ENCODE results near the gene USP34. TPM values are rescaled to one million over a fixed set of nuclear protein-coding genes. Genes with fewer than 3 reads are reported as not detected.

Gene USP34
- total and polyA plus RNA-seq, 2 of the 4 experiments (the other 2 are of a cell fraction): 34.7 to 128 TPM

GRCh38 chr2:61353909-61354308 lies 117.0 kb downstream of the USP34 start:
- Histone ChIP-seq H3K23ac (ENCODE audit: low read depth, low read length) (no peak overlapping the region), H3K27ac (ENCODE audit: insufficient read depth, low read length) (no peak overlapping the region), H3K14ac (replicated peaks; ENCODE audit: low read depth, low read length) (no peak overlapping the region), H3K27me3 (ENCODE audit: control insufficient read depth, insufficient read depth, low read length) (no peaks in the 10 kb centered on the region), H2BK20ac (ENCODE audit: low read depth, low read length) (no peak overlapping the region), H3K56ac (ENCODE audit: extremely low read depth, insufficient read depth, low read length) (no peak overlapping the region), H3K4me2 (ENCODE audit: low read depth, low read length) (no peak overlapping the region), H3K79me1 (ENCODE audit: low read depth in 1 of 2, low read length in 2 of 2) (peaks cover 24 to 49% of the 10 kb centered on the region in 2 experiments), H4K5ac (ENCODE audit: low read depth, low read length) (no peak overlapping the region), H3K18ac (ENCODE audit: low read depth, low read length) (no peak overlapping the region), H4K8ac (ENCODE audit: low read depth in 2 of 2, low read length in 2 of 2) (no peak overlapping the region), H3K36me3 (ENCODE audit: control insufficient read depth, insufficient read depth, low read length) (peaks cover 16% of the 10 kb centered on the region; the same call in 1 of the 2 replicates), H3K9me1 (ENCODE audit: insufficient read depth, low read length) (peaks cover 6% of the 10 kb centered on the region), H2BK15ac (ENCODE audit: low read depth, low read length) (no peak overlapping the region), H3K4ac (ENCODE audit: low read depth, low read length) (no peak overlapping the region), H3K9me3 (ENCODE audit: control insufficient read depth, insufficient read depth, low read length) (peaks cover 8% of the 10 kb centered on the region; the same call in 1 of the 2 replicates), H3K4me1 (ENCODE audit: control insufficient read depth, insufficient read depth, low read length) (peaks cover 4% of the 10 kb centered on the region), H2AK5ac (ENCODE audit: low read depth, low read length) (no peak overlapping the region), H2BK120ac (ENCODE audit: low read depth, low read length) (no peak overlapping the region), H3K9ac (ENCODE audit: low read depth, low read length) (no peak overlapping the region), H3K4me3 (ENCODE audit: insufficient read depth, low read depth, low read length) (no peak overlapping the region), H2AFZ (replicated peaks; ENCODE audit: low read length, poor library complexity) (no peak overlapping the region), H4K20me1 (ENCODE audit: insufficient read depth, low read length) (peaks cover 18% of the 10 kb centered on the region; the same call in 1 of the 2 replicates), H2AK9ac (replicated peaks; ENCODE audit: low read depth, low read length, poor library complexity) (no peak overlapping the region), H4K91ac (ENCODE audit: insufficient read depth, low read depth, low read length) (no peak overlapping the region), H2BK5ac (ENCODE audit: low read depth, low read length, poor library complexity, severe bottlenecking) (no peak overlapping the region)
- TF ChIP-seq ELK1 (IDR thresholded peaks at IDR 0.05; ENCODE audit: borderline replicate concordance, low read depth, low read length) (no peak), USF2 (IDR thresholded peaks at IDR 0.05; ENCODE audit: low read depth, low read length) (no peak), MAZ (IDR thresholded peaks at IDR 0.05; ENCODE audit: borderline replicate concordance, low read depth, low read length) (no peak), CHD1 (IDR thresholded peaks at IDR 0.05; ENCODE audit: low read depth, low read length) (no peak), POLR2A (IDR thresholded peaks at IDR 0.05; ENCODE audit: low read depth, low read length) (no peak), SMC3 (IDR thresholded peaks at IDR 0.05; ENCODE audit: low read depth, low read length) (no peak), CTCF (conservative IDR thresholded peaks at IDR 0.05; ENCODE audit: low read depth, low read length) (no peak), BHLHE40 (IDR thresholded peaks at IDR 0.05; ENCODE audit: low read depth, low read length) (no peak), FOS (IDR thresholded peaks at IDR 0.05; ENCODE audit: low read depth, low read length) (no peak), MXI1 (IDR thresholded peaks at IDR 0.05; ENCODE audit: borderline replicate concordance, low read depth, low read length) (no peak), RAD21 (IDR thresholded peaks at IDR 0.05; ENCODE audit: low read length) (no peak), RFX5 (IDR thresholded peaks at IDR 0.05; ENCODE audit: low read depth, low read length) (no peak), CEBPB (IDR thresholded peaks at IDR 0.05; ENCODE audit: low read depth, low read length) (no peak)
- no TSS peak for BruUV-seq (replicated peaks)
- DNase-seq (no peak), ATAC-seq (ENCODE audit: low read depth) (no peak)
- ChIA-PET CTCF (no interaction called here), POLR2A (ENCODE audit: unreplicated experiment) (no interaction called here)
- dilution Hi-C loops (cut with HindIII; ENCODE audit: low sequenced_read_pairs, unreplicated experiment): no loop called here
- in situ Hi-C loops (cut with MboI; ENCODE audit: low sequenced_read_pairs): no loop called here
- WGBS, 2 experiments (ENCODE audit: extremely low coverage in 2 of 2, insufficient read length in 1 of 2): no CpG with 5 or more reads among the region's 6 CpGs
- intact Hi-C loops (cut with micrococcal nuclease): no loop called here

All from IMR-90 (cell line).